ENCODE data around the gene IDE. TPM values are rescaled to one million over a fixed set of nuclear protein-coding genes. Genes with fewer than 3 reads are reported as not detected.

Gene IDE
- total and polyA plus RNA-seq, 2 donors (not counting 3 experiments of a cell fraction or from before 2014, with no cell fraction given) = 10.7 to 52.6 TPM

DNA sequence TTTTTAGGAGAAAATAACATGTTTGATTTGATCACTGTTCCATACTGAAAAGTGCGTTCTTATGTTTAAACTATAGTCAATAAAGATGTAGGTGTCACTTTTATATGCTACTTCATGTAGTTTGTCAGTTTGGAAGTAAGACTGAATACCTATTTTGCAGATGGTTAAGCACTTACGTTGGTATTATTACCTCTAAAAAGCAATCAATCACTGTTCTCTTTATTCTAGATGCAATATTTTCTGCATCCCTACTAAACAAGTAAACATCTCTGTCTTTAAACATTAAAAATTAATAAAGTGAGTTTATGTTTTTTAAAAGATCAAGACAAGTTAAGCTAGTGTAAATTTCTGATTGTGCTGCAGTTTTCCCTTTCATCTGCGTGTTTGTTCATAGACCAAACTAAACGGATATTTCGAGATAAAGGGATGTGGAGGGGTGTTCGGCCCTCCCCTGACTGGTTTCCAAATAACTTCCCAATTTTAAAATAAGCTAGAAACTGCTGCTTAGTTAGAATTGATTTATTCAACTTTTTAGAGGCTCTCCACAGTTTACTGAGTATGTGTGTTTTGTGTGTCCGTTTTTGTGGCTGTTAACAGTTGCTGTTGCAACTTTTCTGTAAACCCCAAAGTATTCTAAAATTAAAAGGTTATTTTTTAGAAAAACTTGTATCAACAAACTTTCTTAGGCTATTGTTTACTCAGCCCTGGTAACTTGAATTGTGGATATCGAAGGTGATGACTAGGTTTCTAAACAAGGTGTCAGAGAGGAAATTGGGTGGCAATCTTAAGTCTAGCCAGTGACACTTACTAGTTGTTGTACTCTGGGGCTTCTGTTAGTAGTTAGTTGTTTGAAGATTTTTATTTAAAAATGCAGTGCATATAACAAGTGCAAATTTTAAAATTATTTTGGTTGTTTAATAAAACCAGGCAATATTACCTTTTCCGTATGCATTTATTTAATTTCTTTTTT lies 20.0 kb upstream of the IDE start:
- H3K27ac ChIP-seq (ENCODE audit: insufficient read depth, low read depth, low read length) = peak overlapping the region; percentile 83
- H3K4me1 ChIP-seq (ENCODE audit: control insufficient read depth, extremely low read depth, insufficient read depth, low read length) = peaks cover 33% of the 10 kb centered on the region
- H2AFZ ChIP-seq (ENCODE audit: low read depth, low read length) = peak overlapping the region; percentile 15
- no peaks in the 10 kb centered on the region for H3K27me3 ChIP-seq (ENCODE audit: control insufficient read depth in 2 of 2, insufficient read depth in 2 of 2, low read length in 2 of 2)
- H3K9ac ChIP-seq (replicated peaks; ENCODE audit: extremely low read depth, insufficient read depth, low read length) = peak overlapping the region; percentile 85
- no peaks in the 10 kb centered on the region for H4K20me1 ChIP-seq (replicated peaks; ENCODE audit: control insufficient read depth, extremely low read depth, insufficient read depth, low read length)
- dilution Hi-C loops (cut with MboI; ENCODE audit: extremely low pct_ligation_motif_present, low sequenced_read_pairs) = no loop called here
- DNase-seq (ENCODE audit: low read depth, low spot score) (peak; percentile 67), FAIRE-seq (no peak)
- H3K4me3 ChIP-seq (replicated peaks in 1 of 3; ENCODE audit: insufficient read depth in 1 of 3, low read depth in 1 of 3, low read length in 3 of 3) = peak overlapping the region; percentile 75 to 95 (median 93)
- TSS peak; percentile 34 for BruUV-seq (replicated peaks)
- ChIA-PET CTCF (interaction anchor here (0.6 to 0.8 kb wide), 4 partner anchors 10 to 532 kb away, joined by 3 to 4 read pairs (median 4); no protein-coding TSS in a partner anchor), POLR2A (no interaction called here)
- intact Hi-C loops (cut with micrococcal nuclease) = loop anchor here (2.0 to 5.0 kb wide), 5 partner anchors 47 to 283 kb away; no protein-coding TSS in a partner anchor
- no peaks in the 10 kb centered on the region for H3K36me3 ChIP-seq (ENCODE audit: control insufficient read depth in 2 of 2, extremely low read depth in 1 of 2, insufficient read depth in 2 of 2, low read length in 2 of 2)
- peak overlapping the region; percentile 78 for H3K4me2 ChIP-seq (ENCODE audit: insufficient read depth, low read length)
- no peak for TF ChIP-seq POLR2A (IDR thresholded peaks at IDR 0.05; ENCODE audit: low read depth, low read length)
- TF ChIP-seq EZH2 (IDR thresholded peaks at IDR 0.05; ENCODE audit: borderline replicate concordance, low read depth, low read length, severe bottlenecking) = no peak
- TF ChIP-seq, protein P1, sequence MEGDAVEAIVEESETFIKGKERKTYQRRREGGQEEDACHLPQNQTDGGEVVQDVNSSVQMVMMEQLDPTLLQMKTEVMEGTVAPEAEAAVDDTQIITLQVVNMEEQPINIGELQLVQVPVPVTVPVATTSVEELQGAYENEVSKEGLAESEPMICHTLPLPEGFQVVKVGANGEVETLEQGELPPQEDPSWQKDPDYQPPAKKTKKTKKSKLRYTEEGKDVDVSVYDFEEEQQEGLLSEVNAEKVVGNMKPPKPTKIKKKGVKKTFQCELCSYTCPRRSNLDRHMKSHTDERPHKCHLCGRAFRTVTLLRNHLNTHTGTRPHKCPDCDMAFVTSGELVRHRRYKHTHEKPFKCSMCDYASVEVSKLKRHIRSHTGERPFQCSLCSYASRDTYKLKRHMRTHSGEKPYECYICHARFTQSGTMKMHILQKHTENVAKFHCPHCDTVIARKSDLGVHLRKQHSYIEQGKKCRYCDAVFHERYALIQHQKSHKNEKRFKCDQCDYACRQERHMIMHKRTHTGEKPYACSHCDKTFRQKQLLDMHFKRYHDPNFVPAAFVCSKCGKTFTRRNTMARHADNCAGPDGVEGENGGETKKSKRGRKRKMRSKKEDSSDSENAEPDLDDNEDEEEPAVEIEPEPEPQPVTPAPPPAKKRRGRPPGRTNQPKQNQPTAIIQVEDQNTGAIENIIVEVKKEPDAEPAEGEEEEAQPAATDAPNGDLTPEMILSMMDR (IDR thresholded peaks at IDR 0.05; ENCODE audit: extremely low read depth in 1 of 2, insufficient read depth in 1 of 2, low read depth in 1 of 2, low read length in 2 of 2) = no peak
- TF ChIP-seq POLR2AphosphoS5 (IDR thresholded peaks at IDR 0.05; ENCODE audit: insufficient read depth, low read depth, low read length) = no peak
- TF ChIP-seq JUN (IDR thresholded peaks at IDR 0.05; ENCODE audit: borderline replicate concordance, insufficient read depth, insufficient read length, low read depth) = no peak
- TF ChIP-seq, protein P2, sequence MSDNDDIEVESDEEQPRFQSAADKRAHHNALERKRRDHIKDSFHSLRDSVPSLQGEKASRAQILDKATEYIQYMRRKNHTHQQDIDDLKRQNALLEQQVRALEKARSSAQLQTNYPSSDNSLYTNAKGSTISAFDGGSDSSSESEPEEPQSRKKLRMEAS (IDR thresholded peaks at IDR 0.05; ENCODE audit: insufficient read depth, insufficient read length) = no peak
- no peak for TF ChIP-seq MYC (IDR thresholded peaks at IDR 0.05; ENCODE audit: low read depth, low read length)
- TF ChIP-seq FOS (IDR thresholded peaks at IDR 0.05; ENCODE audit: borderline replicate concordance, insufficient read depth, low read length) = no peak
- TF ChIP-seq GATA2 (IDR thresholded peaks at IDR 0.05; ENCODE audit: insufficient read depth, insufficient read length, low read depth, low read length) = no peak
- H3K9me3 ChIP-seq (replicated peaks; ENCODE audit: control insufficient read depth, insufficient read depth, low read length) = no peaks in the 10 kb centered on the region
- H3K9me1 ChIP-seq (replicated peaks; ENCODE audit: control insufficient read depth, extremely low read depth, insufficient read depth, low read length) = no peaks in the 10 kb centered on the region
- peaks cover 59% of the 10 kb centered on the region for H3K79me2 ChIP-seq (ENCODE audit: control insufficient read depth, insufficient read depth, low read length)
